Liver (tissue), 9 donors: Measurements from ENCODE around the gene DIDO1. TPM values are rescaled to one million over a fixed set of nuclear protein-coding genes. Genes with fewer than 3 reads are reported as not detected.

Experiments used
- DNase-seq: peaks from one replicate; pipeline ENCODE4 v3.0.0-alpha.2; 2017; ENCODE audit warnings: low spot score
- H3K27ac ChIP-seq, 2 donors: one replicate each; pipeline ENCODE4 v1.7.0; 2013; ENCODE audit warnings: inconsistent platforms in 2 of 2, low read length in 2 of 2, control low read depth in 1 of 2, low read depth in 1 of 2, mild to moderate bottlenecking in 1 of 2
- H3K27me3 ChIP-seq, 4 donors: one replicate each; pipeline versions ENCODE4 v1.6.1 to v1.7.0; 2013; ENCODE audit warnings: low read length in 3 of 4, inconsistent platforms in 1 of 4, mild to moderate bottlenecking in 1 of 4, moderate library complexity in 1 of 4; ENCODE audit not compliant: control insufficient read depth in 4 of 4, insufficient read depth in 4 of 4
- H3K36me3 ChIP-seq, 4 donors: one replicate each; pipeline versions ENCODE4 v1.6.1 to v1.7.0; 2013; ENCODE audit warnings: low read length in 3 of 4, mild to moderate bottlenecking in 3 of 4, low read depth in 1 of 4, moderate library complexity in 1 of 4; ENCODE audit not compliant: control insufficient read depth in 4 of 4, insufficient read depth in 3 of 4
- H3K4me1 ChIP-seq, 4 donors: one replicate each; pipeline versions ENCODE4 v1.6.1 to v1.7.0; 2013; ENCODE audit warnings: low read length in 3 of 4, mild to moderate bottlenecking in 3 of 4, moderate library complexity in 1 of 4; ENCODE audit not compliant: control insufficient read depth in 4 of 4, insufficient read depth in 4 of 4
- H3K4me3 ChIP-seq, 3 donors: one replicate each; pipeline versions ENCODE4 v1.6.1 to v1.7.0; 2013; ENCODE audit warnings: low read length in 3 of 3, control low read depth in 1 of 3, low read depth in 1 of 3, mild to moderate bottlenecking in 1 of 3
- H3K9ac ChIP-seq, 2 donors: one replicate each; pipeline ENCODE4 v1.7.0; 2013; ENCODE audit warnings: low read length in 2 of 2, mild to moderate bottlenecking in 2 of 2, moderate library complexity in 2 of 2, control low read depth in 1 of 2, low read depth in 1 of 2
- H3K9me3 ChIP-seq, 4 donors: one replicate each; pipeline versions ENCODE4 v1.6.1 to v1.7.0; 2013; ENCODE audit warnings: low read length in 3 of 4; ENCODE audit not compliant: control insufficient read depth in 4 of 4
- CTCF ChIP-seq: fragments of 150-350 bp; IDR thresholded peaks from 2 replicates; pipeline ENCODE4 v1.5.1; 2017; ENCODE audit warnings: improper control_type of control experiment, low read depth, low read length; ENCODE audit not compliant: missing input control
- EGR1 ChIP-seq, 2 donors: IDR thresholded peaks; 2 replicates each; pipeline ENCODE4 v1.6.1; 2016 to 2018; ENCODE audit warnings: antibody characterized with exemption in 2 of 2, low read depth in 2 of 2
- FOXA1 ChIP-seq: IDR thresholded peaks from 2 replicates; pipeline ENCODE4 v1.6.1; 2016; ENCODE audit warnings: antibody characterized with exemption
- FOXA2 ChIP-seq: IDR thresholded peaks from 2 replicates; pipeline ENCODE4 v1.6.1; 2016; ENCODE audit warnings: antibody characterized with exemption
- GABPA ChIP-seq, 2 donors: IDR thresholded peaks in 1 of 2; conservative IDR thresholded peaks in 1 of 2; 2 replicates each; pipeline ENCODE4 v1.6.1; 2016; ENCODE audit warnings: antibody characterized with exemption in 2 of 2, mild to moderate bottlenecking in 1 of 2, moderate library complexity in 1 of 2
- HNF4A ChIP-seq, 2 donors: conservative IDR thresholded peaks; 2 replicates each; pipeline ENCODE4 v1.6.1; 2016; ENCODE audit warnings: antibody characterized with exemption in 2 of 2, mild to moderate bottlenecking in 2 of 2
- HNF4G ChIP-seq: IDR thresholded peaks from 2 replicates; pipeline ENCODE4 v1.6.1; 2016; ENCODE audit warnings: antibody characterized with exemption
- JUND ChIP-seq, 2 donors: IDR thresholded peaks; 2 replicates each; pipeline ENCODE4 v1.6.1; 2016; ENCODE audit warnings: antibody characterized with exemption in 2 of 2
- NR2F2 ChIP-seq: IDR thresholded peaks from 2 replicates; pipeline ENCODE4 v1.6.1; 2016; ENCODE audit warnings: antibody characterized with exemption
- RAD21 ChIP-seq, 2 donors: IDR thresholded peaks; 2 replicates each; pipeline ENCODE4 v1.6.1; 2016; ENCODE audit warnings: antibody characterized with exemption in 2 of 2, mild to moderate bottlenecking in 2 of 2
- RXRA ChIP-seq, 2 donors: IDR thresholded peaks; 2 replicates each; pipeline ENCODE4 v1.6.1; 2017 to 2018; ENCODE audit warnings: antibody characterized with exemption in 2 of 2, mild to moderate bottlenecking in 1 of 2
- SP1 ChIP-seq: IDR thresholded peaks from 2 replicates; pipeline ENCODE4 v1.6.1; 2018; ENCODE audit warnings: antibody characterized with exemption, mild to moderate bottlenecking
- TAF1 ChIP-seq: conservative IDR thresholded peaks from 2 replicates; pipeline ENCODE4 v1.6.1; 2016; ENCODE audit warnings: antibody characterized with exemption, mild to moderate bottlenecking
- YY1 ChIP-seq: IDR thresholded peaks from 2 replicates; pipeline ENCODE4 v1.6.1; 2016; ENCODE audit warnings: antibody characterized with exemption, mild to moderate bottlenecking
- ZBTB33 ChIP-seq: IDR thresholded peaks from 2 replicates; pipeline ENCODE4 v1.6.1; 2016; ENCODE audit warnings: antibody characterized with exemption
- WGBS: extraction: QIAGEN DNeasy Blood & Tissue Kit; methylation state at CpG from one replicate; pipeline ENCODE4 v1.1.7; 2013; 5-methylcytosine and 5-hydroxymethylcytosine counted together
- polyA plus RNA-seq, 2 donors: library from polyadenylated mRNA; stranded (reverse) in 1 of 2; unstranded in 1 of 2; fragments of 200-250 nt in 1 of 2; fragments of >200 nt in 1 of 2; fragmentation: Nextera tagmentation in 1 of 2; extraction: Ambion mirVana in 1 of 2; gene quantifications; one replicate each; pipeline versions ENCODE4 v1.2.1 to v1.2.3, GENCODE V29; 2013 to 2015
- total RNA-seq, 2 donors: library from RNA; depleted of rRNA; stranded (reverse); fragments of >200 nt; gene quantifications; one replicate each; pipeline ENCODE4 v1.2.3, GENCODE V29; 2014
- TF ChIP-seq, protein P1 (sequence below): IDR thresholded peaks from 2 replicates; pipeline ENCODE4 v1.6.1; 2016; ENCODE audit warnings: antibody characterized with exemption
- TF ChIP-seq, protein P2 (sequence below): IDR thresholded peaks from 2 replicates; pipeline ENCODE4 v1.6.1; 2016; ENCODE audit warnings: antibody characterized with exemption
- donor health status: healthy.
- donor health status: healthy.
- donor health status: healthy.
- donor health status: healthy.
- donor health status: healthy.

DIDO1 gene
- total and polyA plus RNA-seq, 4 donors: 10.1 to 43.1 (median 17.4) TPM

GRCh38 chr20:62832951-62833391, 93.3 kb downstream of the DIDO1 start:
- H3K36me3 ChIP-seq: no peaks in the 10 kb centered on the region
- peak overlapping the region in 1 of 2 donors; percentile 59 for H3K9ac ChIP-seq
- DNase-seq: no peak
- peaks cover 11 to 36% (median 23%) of the 10 kb centered on the region in 4 donors for H3K4me1 ChIP-seq
- H3K27ac ChIP-seq: peak overlapping the region; percentile 78 to 94
- H3K27me3 ChIP-seq: no peaks in the 10 kb centered on the region
- WGBS: 18% methylated on average over 14 of the region's 14 CpGs
- H3K9me3 ChIP-seq: no peaks in the 10 kb centered on the region
- H3K4me3 ChIP-seq: peak overlapping the region in 1 of 3 donors; percentile 12
- TF ChIP-seq HNF4G (no peak), ZBTB33 (no peak), RXRA (IDR thresholded peaks at IDR 0.05) (peak; percentile 70 to 74), HNF4A (conservative IDR thresholded peaks at IDR 0.05) (peak; percentile 79 to 85), FOXA1 (no peak), GABPA (IDR thresholded peaks at IDR 0.05 in 1 of 2, conservative IDR thresholded peaks at IDR 0.05 in 1 of 2) (no peak), RAD21 (IDR thresholded peaks at IDR 0.05) (no peak), EGR1 (IDR thresholded peaks at IDR 0.05; ENCODE audit: low read depth in 2 of 2) (no peak), FOXA2 (no peak), YY1 (peak; percentile 22), CTCF (no peak), SP1 (peak; percentile 77), NR2F2 (no peak), TAF1 (peak; percentile 29), JUND (IDR thresholded peaks at IDR 0.05) (no peak)
- TF ChIP-seq, protein P1, sequence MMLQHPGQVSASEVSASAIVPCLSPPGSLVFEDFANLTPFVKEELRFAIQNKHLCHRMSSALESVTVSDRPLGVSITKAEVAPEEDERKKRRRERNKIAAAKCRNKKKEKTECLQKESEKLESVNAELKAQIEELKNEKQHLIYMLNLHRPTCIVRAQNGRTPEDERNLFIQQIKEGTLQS: no peak
- TF ChIP-seq, protein P2, sequence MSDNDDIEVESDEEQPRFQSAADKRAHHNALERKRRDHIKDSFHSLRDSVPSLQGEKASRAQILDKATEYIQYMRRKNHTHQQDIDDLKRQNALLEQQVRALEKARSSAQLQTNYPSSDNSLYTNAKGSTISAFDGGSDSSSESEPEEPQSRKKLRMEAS: no peak

DNA sequence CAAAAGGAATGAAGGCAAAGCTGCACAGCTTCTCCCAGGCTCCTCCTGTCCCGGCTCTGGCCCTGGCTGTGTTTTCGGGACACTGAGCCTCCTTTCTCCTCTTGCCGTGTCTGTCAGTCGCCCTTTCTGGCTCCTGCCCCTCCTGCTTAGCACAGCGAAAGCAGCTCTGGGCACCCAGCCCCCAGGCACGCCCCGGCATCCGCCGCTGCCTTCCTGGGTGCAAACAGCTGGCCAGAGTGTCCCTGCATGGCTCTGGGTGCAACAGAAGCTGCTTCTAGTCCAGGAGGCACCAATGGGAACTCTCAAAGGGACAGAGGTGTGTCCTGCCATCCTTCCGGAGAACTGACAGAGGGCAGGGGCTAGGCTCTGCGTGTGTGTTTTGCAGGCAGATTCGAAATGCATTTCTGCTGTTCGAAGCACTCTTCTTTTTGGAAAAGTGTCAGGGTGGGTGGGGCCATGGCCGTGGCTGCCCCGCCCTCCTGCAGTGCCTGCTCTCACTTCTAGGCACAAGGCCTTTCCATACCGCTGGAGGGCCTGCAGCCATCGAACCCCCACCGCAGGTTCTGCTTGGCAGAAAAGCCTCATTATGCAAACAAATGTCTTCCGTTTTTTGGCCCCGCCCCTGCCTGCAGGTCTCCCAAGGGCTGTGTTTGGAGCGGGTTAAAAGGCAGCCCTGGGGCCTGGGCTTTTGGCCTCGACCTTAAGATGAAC, 93.9 kb downstream of the DIDO1 start:
- Histone ChIP-seq H3K4me3 (peak overlapping the region in 1 of 3 donors; percentile 12), H3K27me3 (no peaks in the 10 kb centered on the region), H3K36me3 (no peaks in the 10 kb centered on the region), H3K9me3 (no peaks in the 10 kb centered on the region), H3K27ac (peak overlapping the region; percentile 78 to 94), H3K4me1 (peaks cover 11 to 31% (median 21%) of the 10 kb centered on the region in 4 donors), H3K9ac (peak overlapping the region; percentile 40 to 59)
- DNase-seq: no peak
- WGBS: 26% methylated on average over 22 of the region's 22 CpGs
- no peak for TF ChIP-seq ZBTB33
- TF ChIP-seq YY1: peak; percentile 16
